ENCODE measurements around the gene CSF2RB.

CSF2RB gene

DNA sequence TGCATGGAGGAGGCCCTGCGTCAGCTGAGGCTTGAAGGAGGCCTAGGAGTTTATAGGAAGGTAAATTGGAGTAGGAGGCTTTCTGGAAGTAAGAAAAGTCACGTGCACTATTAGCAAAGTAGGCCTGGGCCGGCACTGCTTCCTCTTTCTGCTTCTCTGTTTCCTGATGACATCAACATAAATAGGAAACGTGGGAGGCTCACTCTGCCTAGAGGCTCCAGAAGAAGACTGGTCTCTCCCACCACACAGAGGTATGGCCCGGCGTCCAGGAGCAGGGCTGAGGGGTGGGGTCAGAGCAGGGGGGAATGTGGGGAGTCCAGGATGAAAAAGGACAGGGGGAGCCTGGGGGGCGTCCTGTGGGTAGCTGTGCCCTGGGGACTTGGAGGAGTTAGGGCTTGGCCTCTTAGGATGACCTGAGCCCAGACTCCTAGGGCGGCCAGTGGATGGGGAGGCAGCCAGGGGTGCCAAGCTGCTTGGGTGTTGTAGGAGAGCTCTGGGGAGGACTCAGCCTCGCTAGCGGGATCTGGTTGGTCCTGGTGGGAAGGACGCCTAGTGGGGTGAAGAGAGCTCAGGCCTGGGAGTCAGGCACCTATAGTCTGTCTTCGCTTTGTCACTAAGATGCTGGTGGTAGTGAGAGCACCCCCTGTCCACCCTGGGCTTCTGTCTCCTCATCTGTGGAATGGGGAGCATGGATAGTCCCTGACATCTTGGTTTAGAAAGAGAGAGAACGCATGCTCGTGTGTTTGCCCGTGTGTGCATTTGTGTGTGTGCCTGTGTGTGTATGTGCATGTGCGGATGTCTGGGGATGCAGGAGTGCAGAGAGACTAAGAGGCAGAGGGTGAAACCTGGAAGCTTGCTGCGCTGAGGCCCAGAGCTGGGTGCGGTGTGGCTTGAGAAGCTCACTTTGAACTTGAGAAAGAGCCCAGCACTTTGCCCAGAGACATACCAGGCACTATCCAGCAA, at the start of gene CSF2RB:
Gene CSF2RB (plus strand): TSS at position 202 of the 963 bp plus-strand sequence. CDS start 8,580 bp downstream, outside the sequence.
- DNase-seq = no peak

DNA sequence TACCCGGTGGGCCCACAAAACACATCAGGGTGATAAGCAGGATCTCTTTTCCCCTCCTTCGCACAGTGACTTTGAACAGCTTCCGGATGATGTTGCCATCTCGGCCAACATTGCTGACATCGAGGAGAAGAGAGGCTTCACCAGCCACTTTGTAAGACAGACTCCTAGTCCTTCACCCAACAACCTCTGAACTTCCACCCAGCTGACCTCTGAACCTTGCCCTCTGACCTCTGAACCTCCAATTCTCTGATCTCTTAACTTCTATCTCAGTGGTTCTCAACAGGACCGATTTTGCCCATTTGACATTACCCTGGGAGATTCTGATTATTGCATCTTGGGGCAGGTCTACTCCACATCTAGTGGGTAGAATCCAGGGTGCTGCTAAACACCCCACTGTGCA, 49.4 kb upstream of the CSF2RB start:
- no peak for DNase-seq

DNA sequence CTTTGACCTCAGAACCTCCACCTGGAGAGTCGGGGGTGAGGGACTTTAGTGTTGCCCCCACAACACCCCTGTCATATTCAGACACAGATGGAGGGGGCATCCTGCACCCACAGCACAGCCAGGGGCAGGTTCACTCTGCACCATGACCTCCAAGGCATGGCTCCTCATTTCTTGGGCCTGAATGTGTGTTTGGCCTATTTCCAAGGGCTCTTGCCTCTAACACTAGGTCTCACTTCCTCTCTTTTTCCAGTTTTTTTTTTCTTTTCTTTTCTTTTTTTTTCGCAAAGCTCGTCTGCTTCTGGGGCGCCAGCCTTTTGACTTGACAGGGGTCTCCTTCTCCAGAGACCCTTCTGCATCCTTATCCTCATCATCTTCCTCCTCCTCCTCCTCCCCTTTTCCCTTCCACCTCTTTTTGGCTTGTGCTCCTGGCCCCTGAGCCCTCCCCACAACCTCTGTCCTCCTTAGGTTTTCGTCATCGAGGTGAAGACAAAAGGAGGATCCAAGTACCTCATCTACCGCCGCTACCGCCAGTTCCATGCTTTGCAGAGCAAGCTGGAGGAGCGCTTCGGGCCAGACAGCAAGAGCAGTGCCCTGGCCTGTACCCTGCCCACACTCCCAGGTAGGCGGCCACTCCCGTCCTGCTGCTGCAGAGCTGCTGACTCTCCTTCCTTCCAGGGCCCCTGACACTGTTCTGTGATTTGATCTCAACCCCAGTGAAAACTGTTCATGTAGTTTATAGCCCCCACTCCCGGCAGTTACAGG, 48.8 kb upstream of the CSF2RB start:
- DNase-seq = no peak

DNA sequence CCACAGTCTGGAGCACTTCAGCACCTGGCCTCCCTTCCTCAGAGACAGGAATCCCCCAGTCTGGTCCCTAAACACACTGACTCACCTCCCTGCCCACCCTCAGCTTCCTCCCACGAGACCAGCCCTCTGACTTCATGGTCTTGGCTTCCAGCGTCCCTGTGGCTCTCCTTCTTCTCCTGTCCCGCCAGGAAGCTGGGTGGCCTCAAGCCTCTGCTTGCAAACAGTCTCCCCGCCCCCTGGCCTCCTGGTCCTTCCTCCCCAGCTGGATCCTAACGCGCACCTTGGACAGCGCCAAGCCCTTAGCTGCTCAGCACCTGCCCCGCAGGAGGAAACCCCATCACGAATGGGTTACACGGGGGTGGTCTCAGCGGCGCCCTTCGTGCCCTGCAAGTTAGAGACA, 48.1 kb upstream of the CSF2RB start:
- DNase-seq = no peak

DNA sequence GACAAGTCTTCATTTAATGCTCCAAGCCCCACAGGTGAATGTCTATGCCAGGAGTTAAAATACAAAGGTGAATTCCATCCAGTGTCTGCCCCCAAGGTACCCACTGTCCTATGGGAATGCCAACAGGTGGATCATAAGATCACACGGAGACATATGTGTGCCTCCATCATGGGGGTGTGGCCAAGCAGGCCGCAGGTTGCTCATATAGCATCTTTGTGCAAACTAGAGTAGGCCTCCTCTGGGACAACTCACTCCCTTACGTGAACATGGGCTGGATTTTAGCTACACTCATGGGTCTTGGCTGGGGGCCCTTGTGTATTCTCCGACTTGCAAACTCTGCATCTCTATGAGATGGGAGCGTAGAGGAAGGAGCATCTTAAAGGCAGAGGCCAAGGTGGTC, 45.7 kb upstream of the CSF2RB start:
- no peak for DNase-seq

DNA sequence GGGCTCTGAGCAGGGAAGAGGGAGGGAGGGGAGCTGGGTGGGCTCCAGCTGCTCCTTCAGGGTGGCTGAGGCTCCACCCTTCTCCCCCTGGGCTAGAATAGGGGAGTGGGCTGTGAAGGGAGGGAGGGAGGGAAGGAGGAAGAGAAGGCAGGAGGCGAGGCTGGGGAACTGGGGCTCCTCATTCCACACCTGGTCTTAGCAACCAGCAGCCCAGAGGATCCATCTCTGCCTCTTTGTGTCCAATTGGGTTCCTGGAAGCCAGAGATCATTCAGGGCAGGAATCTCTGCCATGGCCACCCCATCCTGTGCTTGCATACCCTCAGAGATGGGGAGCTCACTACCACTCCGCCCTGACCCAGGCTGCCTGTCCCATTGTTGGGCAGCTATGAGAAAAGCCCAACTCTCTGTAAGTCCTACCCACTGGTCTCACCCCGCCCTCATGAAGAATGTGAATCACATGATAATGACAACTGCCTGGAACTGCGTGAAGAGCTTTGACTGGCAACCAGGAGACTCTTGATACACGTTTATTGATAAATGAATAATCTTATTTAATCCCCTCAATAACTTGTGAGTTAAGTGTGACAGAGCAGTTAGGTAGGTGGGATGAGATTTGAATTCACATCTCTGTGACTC, 44.8 kb upstream of the CSF2RB start:
- no peak for DNase-seq

DNA sequence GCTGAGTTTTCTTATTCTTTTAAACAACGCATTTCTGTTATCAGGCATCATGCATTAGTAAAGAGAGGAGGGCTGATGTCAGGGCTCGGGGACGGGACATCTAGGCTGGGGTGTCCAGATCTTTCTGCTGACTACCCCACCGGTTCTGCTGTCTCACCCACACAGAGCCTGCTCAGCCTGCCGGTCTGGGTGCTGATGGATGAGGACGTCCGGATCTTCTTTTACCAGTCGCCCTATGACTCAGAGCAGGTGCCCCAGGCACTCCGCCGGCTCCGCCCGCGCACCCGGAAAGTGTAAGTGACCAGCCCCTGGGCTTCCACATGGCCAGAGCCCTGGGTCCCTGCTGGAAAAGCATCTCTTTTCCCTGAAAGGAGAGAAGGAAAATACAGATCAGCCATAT, 43.2 kb upstream of the CSF2RB start:
- no peak for DNase-seq

DNA sequence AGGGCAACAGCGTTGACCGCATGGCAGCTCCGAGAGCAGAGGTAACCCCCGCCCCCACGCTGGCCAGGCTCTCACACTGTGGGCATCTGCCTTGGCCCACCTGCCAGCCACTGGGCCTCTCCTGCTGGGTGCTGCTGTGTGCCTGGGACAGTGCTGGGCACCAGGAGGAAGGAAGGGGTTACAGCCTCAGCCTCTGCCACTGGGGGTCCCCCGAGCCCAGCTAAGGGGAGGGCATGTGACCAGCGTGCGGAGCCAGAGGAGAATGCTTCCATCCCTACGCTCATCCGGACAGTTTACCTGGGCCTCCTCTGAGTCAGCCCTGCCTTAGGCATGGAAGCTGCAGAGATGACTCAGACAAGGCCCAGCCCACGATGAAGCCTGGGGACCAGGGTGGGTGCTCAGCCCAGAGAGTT, 41.8 kb upstream of the CSF2RB start:
- no peak for DNase-seq

DNA sequence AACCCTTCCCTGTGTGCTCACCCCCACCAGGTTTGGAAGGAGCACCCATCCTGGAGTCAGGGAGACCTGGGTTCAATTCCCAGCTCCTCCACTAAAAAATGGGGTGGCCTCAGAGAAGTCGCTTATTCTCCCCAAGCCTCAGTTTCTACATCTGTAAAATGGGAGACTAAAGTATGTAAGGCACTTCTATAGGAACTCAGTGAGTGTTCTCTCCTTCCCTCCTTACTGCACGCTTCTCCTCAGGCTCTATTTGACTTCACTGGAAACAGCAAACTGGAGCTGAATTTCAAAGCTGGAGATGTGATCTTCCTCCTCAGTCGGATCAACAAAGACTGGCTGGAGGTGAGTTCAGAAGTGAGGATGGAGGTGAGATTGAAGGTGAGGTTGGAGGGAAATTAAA, 41.3 kb upstream of the CSF2RB start:
- no peak for DNase-seq

DNA sequence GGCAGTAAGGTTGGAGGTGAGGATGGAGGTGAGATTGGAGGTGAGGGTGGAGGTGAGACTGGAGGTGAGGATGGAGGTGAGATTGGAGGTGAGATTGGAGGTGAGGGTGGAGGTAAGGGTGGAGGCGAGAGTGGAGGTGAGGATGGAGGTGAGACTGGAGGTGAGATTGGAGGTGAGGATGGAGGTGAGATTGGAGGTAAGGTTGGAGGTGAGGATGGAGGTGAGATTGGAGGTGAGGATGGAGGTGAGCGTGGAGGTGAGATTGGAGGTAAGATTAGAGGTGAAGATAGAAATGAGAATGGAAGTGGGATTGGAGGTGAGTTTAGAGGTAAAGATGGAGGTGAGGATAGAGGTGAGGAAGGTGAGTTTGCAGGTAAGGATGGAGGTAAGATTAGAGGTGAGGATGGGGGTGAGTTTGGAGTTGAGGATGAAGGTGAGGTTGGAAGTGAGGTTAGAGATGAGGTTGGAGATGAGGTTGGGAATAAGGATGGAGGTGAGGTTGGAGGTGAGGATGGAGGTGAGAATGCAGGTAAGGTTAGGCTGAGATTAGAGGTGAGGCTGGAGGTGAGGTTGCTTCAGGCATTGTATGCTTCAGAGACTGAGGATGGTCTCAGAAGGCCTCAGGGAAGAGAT, 40.4 kb upstream of the CSF2RB start:
- DNase-seq = no peak

DNA sequence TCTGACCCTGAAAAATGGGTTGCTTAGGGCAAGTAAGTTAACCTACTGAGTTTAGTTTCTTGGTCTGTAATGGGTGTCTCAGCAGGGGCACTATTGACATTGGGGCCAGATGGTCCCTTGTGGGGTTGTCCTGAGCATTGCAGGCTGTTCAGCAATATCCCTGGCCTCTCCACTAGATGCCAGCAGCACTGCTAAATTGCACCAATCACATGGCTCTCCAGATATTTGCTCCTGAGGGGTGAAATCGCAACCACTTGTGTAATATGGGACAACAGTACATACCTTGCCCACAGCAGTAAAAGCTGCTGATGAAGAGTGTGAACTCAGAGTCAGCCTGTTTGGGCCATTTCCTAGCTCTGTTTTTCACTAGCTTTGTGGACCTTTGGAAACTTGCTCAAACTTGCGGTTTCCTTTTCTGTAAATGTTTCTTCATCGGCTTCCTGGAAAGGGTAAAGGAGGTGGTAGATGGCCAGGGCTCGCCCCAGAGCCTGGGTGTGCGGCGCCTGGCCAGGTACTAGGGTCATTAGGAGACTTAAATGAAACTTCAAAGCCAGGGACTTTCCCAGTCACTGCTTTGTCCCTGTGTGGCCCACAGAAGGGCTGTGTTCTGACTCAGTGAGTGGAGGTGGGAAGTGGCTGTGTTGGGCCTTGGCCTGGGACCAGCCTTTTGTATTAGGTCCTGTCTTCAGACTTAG, 39.7 kb upstream of the CSF2RB start:
- no peak for DNase-seq

DNA sequence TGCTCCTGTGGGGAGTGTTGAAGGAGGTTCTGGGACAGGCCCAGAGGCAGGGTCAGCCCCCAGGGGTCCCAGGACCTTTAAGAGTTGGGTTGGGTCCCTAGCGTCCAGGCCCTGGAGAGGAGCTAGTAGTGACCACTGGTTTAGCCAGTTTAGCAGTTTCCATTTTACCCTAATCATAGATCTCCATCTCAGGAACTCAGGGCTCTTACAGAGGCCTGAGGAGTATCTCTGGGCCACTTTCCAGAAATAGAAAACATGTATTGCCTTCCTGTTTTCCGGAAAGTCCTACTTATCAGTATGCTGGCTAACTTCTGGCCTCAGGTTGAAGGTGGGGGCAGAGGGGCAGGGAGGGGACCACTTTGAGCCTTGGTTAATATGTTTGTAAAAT, 39.1 kb upstream of the CSF2RB start:
- no peak for DNase-seq

DNA sequence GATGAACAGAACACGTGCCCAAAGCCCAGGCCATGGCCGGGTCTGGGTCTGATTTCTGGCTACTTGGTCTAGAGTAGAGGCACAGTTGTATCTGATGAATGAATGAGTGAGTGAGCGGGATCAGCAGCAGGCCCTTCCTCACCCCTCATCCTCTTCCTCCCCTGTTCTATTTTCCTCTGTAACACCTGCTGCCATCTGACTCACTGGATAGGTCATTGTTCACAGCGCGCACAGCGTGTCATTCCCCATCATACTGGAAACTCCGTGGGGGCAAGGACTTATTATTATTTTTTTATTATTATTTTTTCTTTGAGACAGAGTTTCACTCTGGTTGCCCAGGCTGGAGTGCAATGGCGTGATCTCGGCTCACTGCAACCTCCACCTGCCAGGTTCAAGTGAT, 38.7 kb upstream of the CSF2RB start:
- DNase-seq = no peak

DNA sequence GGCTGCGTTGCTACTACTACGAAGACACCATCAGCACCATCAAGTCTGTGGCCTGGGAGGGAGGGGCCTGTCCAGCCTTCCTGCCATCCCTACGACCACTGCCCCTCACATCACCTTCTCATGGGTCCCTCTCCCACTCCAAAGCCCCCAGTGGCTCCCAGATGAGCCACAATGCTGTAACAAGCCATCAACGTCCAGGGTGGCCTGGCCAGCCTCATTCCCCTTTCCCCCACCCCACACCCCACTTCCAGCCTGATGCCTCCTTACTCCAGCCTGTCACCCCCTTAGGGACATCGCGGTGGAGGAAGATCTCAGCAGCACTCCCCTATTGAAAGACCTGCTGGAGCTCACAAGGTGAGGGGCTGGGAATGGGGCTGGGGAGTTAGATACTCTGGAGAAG, 37.7 kb upstream of the CSF2RB start:
- no peak for DNase-seq

DNA sequence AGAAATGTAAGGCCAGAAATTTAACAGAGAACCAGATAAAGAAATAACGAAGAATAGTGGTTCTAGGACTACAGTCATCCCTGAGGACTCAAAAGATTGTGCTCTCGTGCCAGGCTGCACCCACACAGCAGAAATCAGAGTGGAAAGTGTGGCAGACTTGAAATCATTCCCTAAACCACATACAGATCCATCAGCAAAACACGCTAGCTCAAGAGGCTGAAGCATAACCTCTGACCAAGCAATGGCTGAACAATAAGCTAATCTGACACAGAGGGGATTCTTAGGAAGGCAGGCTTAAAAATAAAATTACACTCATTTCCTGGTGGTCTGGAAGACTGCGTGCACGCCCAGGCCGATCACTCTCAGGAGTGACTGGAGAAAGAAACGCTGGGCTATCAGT, 33.7 kb upstream of the CSF2RB start:
- no peak for DNase-seq

DNA sequence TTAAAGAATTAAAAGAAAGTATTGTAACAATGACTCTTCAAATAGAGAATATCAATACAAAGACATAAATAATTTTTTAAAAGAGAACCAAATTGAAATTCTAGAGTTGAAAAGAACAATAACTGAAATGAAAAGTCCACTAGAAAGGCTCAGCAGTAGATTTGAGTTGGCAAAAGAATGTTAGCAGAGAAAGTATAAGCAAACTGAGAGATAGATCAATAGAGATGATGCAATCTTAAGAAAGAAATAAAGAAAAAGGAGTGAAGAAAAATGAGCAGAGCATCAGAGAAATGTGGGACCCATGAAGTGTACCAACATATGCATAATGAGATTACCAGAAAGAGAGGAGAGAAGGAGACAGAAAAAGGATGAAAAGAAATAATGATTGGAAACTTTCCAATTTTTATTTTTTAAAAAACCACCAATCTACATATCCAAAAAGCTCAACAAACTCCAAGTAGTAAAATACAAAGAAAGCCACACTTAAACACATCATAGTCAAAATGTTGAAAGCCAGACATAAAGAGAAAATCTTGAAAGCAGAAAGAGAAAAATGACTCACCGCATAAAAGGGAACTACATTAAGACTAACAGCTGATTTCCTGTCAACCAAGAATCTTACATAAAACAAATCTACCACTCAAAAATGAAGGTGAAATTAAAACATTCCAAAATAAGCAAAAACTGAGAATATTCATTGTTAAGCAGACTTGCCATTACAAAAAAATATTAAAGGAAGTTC, 31.8 kb upstream of the CSF2RB start:
- DNase-seq = no peak

DNA sequence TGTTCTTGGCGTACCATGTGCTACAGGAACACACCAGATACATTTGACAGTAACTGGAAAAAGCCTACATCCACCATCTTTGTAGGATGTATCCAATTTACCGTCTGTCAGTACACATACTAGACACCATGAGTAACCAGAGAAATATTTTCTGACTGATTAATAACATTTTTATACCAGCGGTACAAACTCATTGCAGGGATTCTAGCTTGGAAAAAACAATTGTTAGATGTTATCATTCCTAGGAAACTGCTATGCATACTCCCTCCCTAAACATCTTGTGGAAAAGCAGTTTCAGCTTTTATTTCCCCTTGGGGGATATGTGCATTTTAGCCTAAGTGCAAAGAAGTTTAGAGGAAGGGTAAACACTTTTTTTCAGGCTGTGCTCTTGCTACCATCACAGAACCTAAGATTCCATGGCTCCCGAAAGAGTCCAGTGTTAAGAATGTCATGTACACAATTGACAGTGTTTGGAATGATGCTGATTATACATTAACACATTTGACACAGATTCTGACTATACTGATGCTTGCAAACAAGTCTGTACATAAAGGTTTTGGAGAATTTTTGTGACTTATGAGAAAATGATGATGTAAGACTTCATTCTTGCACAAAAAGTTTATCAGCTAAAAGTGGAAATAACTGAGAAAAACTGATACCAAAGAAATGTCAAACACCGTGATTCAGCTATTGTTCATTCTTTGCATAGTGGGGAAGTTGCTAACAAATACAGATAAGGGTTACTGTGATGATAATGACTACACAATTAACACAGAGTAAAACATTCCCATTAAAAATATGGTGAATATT, 28.9 kb upstream of the CSF2RB start:
- no peak for DNase-seq

DNA sequence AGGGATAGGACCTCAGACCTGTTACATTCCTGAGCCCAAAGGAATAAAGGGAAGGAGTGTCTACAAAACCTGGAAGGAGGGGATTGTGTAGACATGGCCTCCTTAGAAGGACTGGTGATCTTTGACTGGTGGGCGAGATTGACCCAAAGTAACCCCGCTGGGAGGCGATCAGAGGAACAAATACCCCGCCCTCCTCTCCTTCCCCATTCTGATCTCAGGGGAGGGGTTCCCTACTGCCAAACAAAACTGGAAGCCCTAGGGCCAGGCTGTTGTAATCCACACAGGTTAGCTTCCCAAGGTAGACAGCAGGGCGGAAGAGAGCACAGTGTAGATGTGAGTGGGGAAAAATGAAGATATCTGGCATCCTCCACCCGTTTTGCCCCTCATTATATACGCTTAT, 28.0 kb upstream of the CSF2RB start:
- DNase-seq = no peak

DNA sequence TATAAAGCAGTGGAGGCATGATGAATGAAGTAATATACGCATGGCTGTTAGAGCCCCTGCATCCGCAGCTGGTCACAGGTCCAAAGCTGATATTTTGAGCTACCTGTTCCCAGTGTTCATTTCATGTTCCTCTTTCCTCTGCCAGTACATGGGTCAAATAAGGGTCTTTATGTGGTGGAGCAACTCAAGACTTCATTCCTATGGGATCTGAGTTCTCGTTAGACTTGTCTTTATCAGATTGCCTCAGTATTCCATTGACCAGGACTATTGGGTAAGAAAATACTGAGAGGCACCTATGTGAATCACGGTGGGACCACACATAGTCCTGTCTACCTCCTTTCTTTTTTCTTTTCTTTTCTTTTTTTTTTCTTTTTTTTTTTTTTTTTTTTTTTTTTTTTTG, 27.4 kb upstream of the CSF2RB start:
- no peak for DNase-seq

DNA sequence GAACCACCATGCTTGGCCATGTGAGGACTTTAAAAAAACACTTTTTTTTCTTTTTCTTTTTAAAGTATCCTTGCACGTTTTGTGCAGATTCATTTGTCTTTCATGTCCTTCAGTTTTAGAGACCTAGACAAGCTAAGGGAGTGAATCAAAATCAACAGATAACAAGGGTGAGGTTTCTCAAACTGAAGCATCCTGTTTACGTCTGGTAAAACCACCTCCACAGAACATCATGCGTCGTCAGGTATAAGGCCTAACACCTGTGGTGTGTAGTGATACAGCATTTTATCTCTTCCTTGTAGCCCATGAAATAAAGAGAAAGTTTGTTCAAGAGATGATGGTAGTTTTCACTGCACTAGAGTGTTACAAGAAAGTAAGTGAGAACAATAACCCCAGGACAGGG, 26.3 kb upstream of the CSF2RB start:
- no peak for DNase-seq

DNA sequence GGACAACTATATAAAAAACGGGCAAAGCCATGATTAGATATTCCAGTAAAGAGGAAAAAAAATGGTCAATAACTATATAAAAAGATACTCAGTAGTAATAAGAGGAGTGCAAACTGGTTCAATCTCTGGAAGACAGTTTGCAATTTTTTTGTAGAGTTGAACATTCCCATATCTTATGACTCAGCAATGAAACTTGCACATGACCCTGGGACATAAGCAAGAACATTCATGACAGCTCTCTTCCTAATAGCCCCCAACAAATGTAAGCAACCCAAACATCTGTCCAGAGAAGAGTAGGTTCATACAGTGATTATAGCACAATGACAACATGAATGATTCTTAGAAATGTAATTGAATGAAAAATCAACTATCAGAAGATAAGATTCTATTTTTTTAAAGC, 21.8 kb upstream of the CSF2RB start:
- no peak for DNase-seq

Data from activated CD4-positive, alpha-beta T cell treated with anti-CD3 and anti-CD28 coated beads, Interleukin-2, amount 50 U/mL, for 4 hours (primary cell).